CD1c-positive myeloid dendritic cell (primary cell): Measurements from ENCODE around the gene AGMO.

ENCODE experiments used
- DNase-seq: peaks from one replicate; pipeline ENCODE4 v3.0.0-alpha.2; 2016; ENCODE audit errors: extremely low spot score

AGMO gene

DNA sequence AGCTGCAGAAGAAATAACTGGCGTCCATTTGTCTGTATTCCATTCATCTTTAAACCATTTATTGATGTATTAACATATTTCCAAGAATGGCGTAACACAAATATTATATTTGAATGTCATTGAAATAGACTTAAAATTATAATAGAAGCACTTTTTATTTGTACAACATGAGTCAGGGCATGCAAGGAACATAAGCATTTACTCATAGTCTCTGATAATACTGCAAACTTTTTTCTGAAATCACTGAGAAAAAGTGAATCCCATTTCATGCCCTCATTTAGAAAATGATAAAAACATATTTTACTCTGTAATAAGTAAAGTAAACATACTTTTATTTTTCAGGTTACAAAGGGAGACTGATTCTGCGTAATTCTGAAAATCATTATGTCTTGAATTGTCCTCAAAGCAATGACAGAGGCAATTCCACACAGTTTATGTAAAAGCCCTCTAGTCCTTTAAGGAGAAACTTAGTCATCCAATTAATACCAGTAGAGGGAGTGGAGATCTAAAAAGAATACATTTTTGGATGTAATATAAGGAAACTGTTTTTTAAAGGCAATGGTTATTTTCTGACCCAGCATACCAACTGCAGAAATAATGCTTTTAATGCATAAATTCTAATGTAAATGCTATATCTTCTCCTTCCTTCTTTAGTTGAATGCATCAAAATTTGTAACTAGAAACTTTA, 58.1 kb downstream of the AGMO start:
- DNase-seq, result no peak

DNA sequence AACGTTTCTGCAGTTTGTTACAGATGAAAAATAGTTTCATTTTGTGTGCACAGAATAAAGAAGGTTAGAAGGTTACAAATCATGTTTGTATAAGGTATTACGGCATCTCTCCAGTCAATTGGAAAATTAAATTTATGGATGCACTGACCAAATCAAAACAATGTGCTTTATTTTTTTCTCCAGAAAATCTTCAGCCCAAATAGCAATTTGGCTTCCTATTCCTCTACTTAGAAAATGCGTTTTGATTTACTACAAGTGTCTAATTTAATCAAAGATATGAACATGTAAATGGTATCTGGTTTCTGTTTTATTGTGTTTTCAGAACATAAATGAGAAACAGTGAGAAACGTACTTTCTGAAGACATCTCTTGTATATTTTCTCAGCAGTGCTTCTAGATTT, 63.4 kb downstream of the AGMO start:
- no peak for DNase-seq

DNA sequence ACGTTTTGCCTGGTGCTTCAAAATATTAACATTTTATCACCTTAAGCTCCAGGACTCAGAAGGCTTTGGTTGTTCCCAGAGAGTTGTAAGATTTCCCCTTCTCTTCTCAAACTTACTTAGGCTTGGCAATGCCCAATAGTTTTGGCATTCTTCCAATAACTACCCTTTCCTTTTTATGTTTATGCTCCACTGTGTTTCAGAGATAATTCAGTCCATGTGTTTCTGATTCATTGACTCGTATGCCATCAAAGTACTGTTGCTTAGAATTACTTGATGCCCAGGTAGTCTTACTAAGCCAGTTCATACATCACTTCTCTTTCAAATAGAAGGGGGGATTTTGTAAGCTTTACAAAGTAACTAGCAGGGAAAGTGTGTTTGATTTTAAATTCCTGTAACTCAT, 66.6 kb downstream of the AGMO start:
- DNase-seq, result no peak

DNA sequence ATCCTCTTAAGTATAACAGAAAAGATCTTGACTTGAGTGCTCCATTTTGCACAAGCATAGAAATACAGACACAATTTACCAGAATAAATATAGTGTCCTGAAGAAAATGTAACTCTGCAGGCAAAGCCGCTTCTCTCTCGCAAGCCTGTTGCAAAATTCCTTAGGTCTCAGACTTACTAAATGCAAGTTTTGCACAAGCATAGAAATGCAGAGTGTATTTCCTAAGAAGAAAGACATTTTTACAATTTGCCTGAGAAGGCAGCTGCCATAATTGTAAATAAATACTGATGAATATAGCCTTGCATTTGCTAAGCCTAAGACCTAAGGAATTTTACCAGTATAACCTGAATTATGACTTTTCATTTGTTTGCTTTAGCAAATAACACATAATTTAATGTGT, 67.1 kb downstream of the AGMO start:
- DNase-seq, result no peak

DNA sequence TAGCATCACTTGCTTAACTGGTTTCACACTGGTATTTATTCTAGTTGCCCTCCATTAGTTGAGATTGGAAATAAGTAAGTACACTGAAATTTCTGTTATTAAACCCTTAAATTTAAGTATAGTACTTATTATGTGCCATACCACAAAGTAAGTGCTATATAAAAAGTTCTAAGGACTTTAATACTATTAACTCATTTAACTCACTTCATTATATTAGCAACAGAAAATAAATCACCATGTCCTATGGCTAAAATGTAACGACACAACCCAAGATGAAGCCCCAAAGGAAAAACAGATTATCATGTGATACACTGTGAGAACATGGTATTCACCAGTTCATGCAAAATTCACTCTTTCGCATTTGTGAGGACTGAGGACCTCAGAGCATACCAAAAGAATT, 70.5 kb downstream of the AGMO start:
- DNase-seq, result no peak

DNA sequence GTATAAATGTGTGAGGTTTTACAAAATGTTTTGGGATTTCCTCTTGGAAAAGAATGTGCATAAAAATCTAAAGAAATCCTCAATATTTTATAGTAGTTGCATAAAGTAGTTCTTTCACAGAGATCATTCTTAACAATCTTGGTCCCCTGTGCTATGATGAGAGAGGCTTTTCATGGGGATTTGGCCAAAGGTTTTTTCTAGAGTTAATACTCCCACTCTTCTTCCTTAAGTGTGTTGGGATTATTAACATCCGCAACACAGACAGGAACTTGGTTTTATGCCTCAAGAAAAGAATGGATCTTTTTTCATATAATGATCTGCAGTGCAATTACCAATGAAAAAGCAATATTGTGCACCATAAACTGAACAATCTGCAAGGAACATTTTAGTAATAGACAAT, 71.5 kb downstream of the AGMO start:
- no peak for DNase-seq

DNA sequence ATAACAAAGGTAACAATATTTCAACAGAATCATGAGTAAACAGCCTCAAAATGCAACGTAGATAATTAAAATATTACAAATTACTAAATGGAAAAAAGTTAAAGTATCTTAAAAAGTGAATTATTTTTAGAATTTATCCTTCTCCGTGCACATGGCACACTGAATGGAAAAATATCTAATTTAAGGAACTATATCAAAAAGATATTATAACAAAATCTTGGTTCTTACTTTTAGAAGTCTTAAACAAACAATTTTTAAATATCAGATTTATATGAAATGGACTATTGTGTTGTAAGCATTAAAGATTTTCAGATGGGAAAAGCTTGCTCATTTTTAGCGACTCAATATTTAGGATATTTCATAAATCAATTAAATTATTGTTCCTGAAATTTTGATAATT, 72.0 kb downstream of the AGMO start:
- no peak for DNase-seq

DNA sequence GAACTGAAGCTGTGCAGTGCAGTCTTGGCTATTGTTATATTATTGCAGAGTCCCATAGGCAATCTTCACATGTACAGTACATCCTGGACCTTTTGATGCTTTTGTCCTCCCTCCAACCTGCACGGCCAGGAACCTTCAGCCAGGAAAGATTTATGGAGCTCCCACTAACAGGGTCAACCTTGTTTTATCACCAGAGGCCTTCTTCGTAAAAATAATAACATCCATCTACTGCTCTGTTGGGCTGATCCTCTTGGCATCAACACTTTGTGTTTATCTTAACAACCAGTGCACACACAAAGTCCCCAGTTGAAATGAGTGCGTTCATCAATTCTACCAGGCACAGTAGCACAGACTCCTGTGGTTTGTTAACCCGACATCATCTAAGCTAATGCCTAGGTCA, 72.4 kb downstream of the AGMO start:
- no peak for DNase-seq

DNA sequence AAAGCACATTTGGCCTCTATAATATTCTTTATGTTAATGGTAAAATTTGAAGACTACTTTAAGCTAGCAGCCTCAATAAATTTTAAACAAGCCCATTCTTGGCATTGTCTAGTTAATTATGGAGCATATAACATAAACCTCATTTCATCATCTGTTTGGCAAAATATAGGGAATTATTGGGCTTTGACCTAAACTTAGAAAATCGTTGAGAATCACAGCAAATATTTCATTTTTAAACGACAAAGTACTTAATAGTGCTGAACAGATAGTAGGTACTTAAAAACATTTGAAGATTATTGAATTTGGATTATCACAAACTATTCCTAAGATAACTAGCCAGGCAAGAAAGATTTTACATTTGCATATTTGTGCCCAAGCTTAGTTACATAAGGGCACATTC, 73.4 kb downstream of the AGMO start:
- no peak for DNase-seq

DNA sequence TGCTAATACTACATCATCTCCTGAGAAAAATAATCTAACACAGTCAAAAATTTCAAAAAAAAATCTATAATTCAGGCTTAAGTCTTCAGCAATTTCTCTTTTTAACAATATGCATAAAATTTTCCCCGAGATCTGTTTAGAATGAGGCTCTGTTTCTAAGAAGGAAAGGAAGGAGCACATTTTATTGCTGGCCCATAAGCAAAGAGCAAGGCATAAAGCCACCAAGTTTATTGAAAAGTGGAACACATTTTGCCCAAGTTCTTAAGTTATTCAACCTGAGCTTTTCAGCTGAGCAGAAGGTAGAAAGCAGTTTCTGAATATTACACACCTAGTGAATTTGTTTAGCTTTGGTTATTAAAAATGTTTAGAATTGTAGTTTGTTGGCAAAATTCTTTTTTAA, 73.9 kb downstream of the AGMO start:
- no peak for DNase-seq

DNA sequence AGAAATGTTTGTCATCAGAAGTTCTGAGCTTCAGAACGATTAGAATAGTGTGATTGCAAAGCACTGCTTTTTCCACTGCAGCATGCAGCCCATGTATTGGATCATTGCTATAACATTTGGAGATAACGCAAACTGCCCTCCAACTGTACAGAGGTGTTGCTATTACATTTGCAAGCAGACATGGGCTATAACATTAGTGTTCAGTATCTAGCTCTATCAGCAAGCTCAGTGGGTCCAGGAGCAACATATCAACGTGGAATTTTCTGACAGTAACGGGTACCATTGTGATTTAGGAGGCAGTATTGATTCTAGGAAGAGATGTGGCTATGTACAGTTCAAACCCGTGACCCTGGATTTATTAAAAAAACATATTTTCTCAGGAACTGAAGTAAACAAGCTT, 75.8 kb downstream of the AGMO start:
- DNase-seq, result no peak

DNA sequence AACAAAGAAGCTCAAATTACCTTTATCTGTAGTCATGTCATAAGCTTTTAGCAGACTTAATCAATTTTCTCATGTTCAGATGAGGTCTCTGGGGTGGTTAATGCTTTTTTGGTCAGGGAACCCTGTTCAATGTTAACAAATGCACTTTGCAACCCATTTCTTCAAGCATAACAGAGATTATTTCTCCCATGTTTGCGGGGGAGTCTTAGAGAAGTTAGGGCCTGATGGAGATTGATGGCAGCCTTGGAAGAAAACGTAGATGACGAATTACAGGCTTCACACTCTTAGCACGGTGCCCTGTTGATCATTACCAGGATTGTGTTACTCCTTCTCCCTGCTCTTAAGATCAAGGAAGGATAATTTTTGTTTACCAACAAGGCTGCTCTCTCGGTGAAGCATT, 76.4 kb downstream of the AGMO start:
- no peak for DNase-seq

DNA sequence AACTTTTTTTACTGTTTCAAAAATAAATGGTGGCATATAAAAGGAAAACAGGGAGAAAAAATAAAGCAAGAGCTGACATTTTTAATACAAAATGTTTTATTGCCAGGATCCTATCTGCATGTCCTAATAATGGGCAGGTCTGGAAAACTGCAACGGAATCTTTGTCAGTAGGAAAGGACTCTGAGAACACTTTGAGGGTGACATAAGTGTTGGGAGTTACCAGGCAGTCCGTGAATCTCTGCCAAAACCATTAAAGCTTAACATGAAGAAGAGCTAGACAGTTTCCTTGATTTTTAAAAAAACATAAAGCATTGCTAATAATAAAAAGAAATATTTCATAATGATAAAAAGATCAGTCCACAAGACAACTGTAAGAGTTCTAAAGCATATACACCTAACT, 80.7 kb downstream of the AGMO start:
- DNase-seq, result no peak

DNA sequence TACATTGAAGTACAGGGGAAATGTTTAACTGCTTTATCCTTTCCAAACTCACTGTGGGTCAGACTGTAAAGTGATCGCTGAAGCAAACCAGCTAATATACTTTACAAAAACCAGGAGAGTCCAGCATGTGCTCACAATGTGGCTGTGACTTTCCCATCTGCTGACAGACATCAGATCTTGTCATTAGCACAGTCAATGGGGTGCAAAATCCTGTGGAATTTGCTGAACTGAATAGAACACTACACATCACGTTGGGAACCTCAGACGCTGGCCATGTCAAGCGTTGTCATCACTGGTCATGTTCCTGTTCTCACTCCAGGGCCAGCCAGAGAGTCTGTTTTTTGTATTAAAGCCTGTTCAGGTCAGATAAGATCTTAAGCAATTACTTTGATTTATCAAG, 83.4 kb downstream of the AGMO start:
- DNase-seq, result no peak

DNA sequence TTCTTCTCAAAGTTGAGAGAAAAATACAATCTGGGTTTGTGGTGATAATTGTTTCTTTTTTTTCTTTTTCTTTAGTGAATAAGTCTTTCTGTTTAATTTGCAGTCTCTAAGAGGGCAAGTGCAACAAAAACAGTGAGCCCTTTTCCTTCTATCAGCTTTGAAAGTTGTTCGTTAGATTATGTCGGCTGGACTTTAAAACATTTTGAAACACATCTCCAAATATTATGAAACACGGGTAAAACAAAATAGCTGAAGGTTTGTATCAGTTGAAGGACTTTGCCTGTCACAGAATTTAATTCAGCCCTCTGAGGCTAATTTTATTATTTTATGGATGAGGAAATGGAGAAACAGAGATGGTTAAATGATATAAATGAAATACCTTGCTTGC, 85.3 kb downstream of the AGMO start:
- no peak for DNase-seq

DNA sequence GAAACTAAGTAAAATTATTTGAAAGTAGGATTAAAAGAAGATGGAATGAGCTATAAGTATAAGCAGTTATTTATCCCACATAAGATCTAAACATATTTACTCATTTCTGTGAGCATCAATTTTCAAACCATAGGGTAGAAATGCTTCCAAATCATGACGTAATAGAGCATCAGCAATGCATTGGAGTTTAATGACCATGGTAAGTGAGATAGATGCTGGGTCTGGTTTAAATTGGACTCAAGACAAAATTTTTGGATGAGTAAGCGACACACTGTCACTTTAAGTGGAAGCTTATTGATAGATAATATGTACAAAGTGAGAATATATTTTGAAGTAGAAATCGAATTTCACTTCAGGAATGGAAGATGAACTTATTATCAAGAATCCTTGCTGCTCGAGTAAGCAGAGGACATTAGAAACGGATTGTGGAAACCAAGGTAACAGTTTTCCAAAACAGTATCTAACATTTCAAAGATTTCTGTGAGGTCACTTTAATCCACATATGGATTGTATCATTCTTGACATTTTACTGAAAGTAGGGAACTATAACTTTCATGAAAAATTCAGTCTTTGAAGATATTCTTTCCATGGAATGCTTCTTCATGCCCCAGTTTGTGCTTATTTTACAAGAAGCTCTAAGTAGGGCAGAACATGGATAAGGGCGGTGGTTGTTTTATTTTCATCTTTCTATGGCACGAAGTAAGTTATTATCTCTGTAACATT, 85.8 kb downstream of the AGMO start:
- DNase-seq, result no peak

DNA sequence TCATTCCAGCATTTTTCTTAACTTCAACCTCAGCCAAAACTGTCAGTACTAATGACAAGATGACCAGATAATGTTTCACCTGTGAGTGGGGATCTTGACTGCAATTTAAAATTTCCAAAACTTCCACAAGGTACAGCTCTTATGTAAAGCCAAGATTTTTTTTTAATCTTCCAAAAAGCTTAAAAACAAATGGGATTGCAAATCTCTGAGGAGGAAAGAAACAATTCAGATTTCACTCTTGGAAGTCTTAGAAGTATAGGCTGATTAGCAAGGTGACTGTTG, 90.2 kb downstream of the AGMO start:
- no peak for DNase-seq

DNA sequence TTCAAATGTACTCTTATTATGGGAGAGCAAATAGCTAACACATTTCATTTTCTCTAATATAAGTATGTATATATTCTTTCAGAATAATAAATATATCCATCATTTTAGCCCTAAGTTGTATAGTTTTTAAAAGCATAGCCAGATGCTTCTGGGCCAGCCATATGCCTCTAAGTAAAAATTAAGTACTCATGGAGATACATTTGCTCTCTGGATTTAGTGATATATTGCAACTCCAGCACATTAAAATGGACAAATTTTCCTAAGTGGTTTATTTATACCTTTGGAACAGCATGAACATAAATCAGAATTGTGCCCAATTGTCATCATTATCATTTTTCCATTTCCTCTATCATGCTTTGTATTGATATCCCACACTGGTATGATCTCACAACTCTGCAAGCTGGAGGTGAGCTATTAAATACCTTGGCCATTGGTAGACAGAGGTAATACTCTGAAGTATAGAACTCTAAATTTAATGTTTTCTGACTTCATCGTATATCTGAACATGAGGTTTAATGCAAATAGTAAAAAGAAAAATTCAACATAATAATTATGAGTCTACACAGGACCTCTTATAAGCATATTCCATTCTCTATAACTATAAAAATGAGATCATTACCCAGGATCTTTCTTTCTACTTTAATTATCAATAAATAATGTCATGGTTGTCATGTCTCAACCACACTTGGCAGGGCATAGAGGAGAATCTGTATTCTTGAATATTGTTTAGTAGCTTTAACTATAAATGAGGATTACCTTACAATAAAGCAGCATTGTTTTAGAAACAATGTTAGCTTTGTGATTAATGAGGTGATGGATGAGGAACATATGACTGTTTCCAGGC, 90.8 kb downstream of the AGMO start:
- DNase-seq, result no peak

DNA sequence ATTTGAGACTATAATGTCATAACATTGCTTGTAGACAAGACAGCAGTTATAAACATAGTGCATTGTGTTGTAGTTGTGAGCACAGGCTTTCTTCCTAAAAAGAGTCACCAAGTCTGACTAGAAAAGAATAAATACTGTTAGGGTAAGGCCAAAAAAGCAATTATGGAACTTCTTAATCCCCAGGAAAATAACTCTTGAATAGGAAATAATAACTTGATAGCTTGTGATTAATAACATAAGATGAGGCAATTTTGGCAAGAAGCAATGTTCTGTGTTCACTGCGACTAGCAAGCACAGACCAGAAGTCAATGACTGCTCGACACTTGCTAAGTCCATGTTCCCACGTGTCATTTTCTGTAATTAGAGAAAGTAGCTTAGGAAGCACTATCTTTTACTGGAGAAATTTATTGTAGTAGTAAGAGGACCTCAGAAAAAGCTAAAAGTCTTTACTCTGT, 97.1 kb downstream of the AGMO start:
- DNase-seq, result no peak

DNA sequence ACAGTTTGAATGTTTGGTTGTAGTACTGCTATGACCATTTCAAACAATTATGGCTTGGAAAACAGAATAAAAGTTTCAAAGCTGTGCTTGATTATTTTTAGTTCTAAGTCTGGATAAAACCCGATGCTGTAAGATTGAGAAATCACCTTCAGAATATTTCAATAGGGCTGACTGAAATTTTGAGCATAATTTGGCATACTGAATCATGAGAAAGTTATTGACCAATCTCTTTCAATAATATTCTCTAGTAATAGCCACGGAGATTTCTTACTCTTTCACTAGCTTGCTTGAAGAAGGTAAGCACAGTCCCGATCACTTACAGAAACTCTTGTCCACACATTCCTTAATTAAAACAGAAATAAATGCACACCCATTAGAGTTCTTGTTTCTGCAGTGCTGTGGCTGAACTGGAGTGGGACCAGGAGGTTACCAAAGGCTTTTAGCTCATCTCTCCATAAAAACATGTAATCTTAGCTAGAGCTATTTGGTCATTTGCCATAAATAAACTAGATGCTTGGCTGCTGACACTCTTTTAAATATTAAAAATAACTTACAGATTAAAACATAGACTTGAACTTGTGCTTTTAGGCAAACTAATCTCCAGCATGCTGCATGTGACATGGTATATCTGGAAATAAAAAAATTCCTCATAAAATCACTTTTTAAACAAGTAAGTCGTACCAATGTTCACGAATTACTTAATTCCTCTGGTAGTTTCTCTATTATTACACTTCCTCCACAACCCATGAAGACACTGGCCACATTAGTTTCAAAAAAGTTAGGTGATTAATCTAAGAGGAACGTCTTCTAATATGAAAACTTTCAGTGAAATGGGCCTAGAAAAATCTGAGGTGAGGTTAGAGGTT, 97.8 kb downstream of the AGMO start:
- DNase-seq, result no peak

DNA sequence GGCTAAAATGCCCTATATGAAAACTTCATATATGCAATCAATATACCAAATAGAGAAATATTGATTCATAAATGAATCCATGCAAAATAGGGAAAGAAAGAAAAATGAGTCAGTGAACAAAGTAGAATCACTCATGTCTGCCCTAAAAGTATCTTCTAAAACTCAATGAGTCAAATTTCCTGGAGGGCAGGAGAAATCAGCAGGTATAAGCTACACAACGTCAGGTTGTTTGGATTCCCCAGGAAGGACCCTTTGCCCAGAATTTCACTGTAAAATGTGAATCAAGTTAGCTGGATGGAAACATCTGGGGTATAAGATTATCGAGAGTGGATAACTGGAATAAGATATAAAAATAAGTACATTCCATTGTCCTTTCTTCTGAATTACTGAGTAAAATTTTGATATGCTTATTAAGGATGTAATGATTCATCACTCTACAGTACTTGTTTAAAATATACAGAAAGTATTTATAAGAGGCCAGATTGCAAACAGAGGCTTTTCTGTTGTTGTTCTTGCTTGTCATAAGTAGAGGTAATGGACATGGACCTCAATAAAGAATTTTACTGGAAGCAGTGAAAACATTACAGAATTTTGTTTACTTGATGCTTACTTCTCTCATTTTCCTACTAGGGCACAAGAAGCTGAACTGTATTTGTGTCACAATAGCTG, 99.0 kb downstream of the AGMO start:
- DNase-seq, result no peak

DNA sequence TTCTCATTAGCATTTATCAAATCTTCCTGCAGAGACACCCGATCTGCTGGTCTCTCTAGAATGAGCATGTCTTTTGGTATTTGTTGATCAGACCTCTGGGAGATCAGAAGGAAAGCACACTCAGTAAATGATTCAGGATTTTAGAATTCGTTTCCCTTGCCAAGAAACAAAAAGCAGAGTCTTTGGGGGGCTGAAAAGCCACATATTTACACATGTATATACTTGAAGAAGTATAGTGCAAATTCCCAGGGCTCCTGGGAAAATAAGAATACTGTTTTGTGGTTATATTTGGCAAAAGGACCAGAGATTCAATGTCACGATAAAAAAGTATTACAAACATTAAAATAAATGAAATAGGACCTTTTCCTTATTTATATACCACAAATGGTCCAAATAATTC, 100.2 kb downstream of the AGMO start:
- DNase-seq, result no peak
